Mesenteric fat pad (tissue), 1 donor: ENCODE data around the gene DNAAF1. TPM values are rescaled to one million over a fixed set of nuclear protein-coding genes. Genes with fewer than 3 reads are reported as not detected.

Source experiments
- total RNA-seq: library from RNA; stranded (reverse); fragmentation: NEBNext Ultra II Directional; extraction: Animal tissue kit (Norgen Biotek cat#: 25700); gene quantifications from one replicate; pipeline ENCODE4 v1.2.1, GENCODE V29; 2021
- donor health status: DM: yes; HTN: yes; CAD: no.

Gene DNAAF1
- total RNA-seq, 1 donor from 2014 or later: not detected

Other genes starting within 250 kb of the DNAAF1 start
- 10.4 TPM for gene MLYCD, start 246.2 kb upstream of the DNAAF1 start, total RNA-seq
- 30.9 TPM for gene OSGIN1, start 192.1 kb upstream of the DNAAF1 start, total RNA-seq
- 1.5 TPM for gene NECAB2, start 177.1 kb upstream of the DNAAF1 start, total RNA-seq
- gene SLC38A8, start 102.5 kb upstream of the DNAAF1 start, total RNA-seq: not detected
- 70.9 TPM for gene MBTPS1, start 28.4 kb upstream of the DNAAF1 start, total RNA-seq
- 23.1 TPM for gene HSDL1, start 131 bp upstream of the DNAAF1 start, total RNA-seq
- gene TAF1C, start 41.7 kb downstream of the DNAAF1 start, total RNA-seq: 44.5 TPM
- gene ADAD2, start 45.8 kb downstream of the DNAAF1 start, total RNA-seq: not detected
- gene KCNG4, start 94.7 kb downstream of the DNAAF1 start, total RNA-seq: not detected
- gene WFDC1, start 149.6 kb downstream of the DNAAF1 start, total RNA-seq: 1.4 TPM
- gene ATP2C2, start 223.2 kb downstream of the DNAAF1 start, total RNA-seq: 0.67 TPM